Keratinocyte (primary cell): ENCODE results near the gene TIGD6. TPM values are rescaled to one million over a fixed set of nuclear protein-coding genes. Genes with fewer than 3 reads are reported as not detected.

Source experiments
- DNase-seq: peaks from one replicate; pipeline ENCODE4 v3.0.0-alpha.2; 2011; ENCODE audit warnings: low read depth, missing footprints, low spot score
- FAIRE-seq: peaks from 2 replicates; lab custom pipeline; 2011; peaks lifted over from hg19 to GRCh38; lab: Jason Lieb, UNC
- H2AFZ ChIP-seq: 2 replicates; pipeline ENCODE4 v1.6.0; 2012; ENCODE audit warnings: low read length, control low read depth, inconsistent platforms; ENCODE audit not compliant: control insufficient read depth
- H3K27ac ChIP-seq: 2 replicates; pipeline ENCODE4 v1.5.1; 2011; ENCODE audit warnings: low read length; ENCODE audit not compliant: control insufficient read depth, insufficient read depth
- H3K27me3 ChIP-seq: 3 replicates; pipeline ENCODE4 v1.6.0; 2011; ENCODE audit warnings: low read length; ENCODE audit not compliant: control insufficient read depth, insufficient read depth; ENCODE audit errors: extremely low read depth
- H3K36me3 ChIP-seq, 2 experiments: 2 replicates in 1 of 2; 3 replicates in 1 of 2; pipeline ENCODE4 v1.5.1; 2011; ENCODE audit warnings: low read length in 2 of 2, mild to moderate bottlenecking in 1 of 2; ENCODE audit not compliant: control insufficient read depth in 2 of 2, insufficient read depth in 2 of 2; ENCODE audit errors: extremely low read depth in 1 of 2
- H3K4me1 ChIP-seq: 3 replicates; pipeline ENCODE4 v1.5.1; 2011; ENCODE audit warnings: low read length; ENCODE audit not compliant: control insufficient read depth, insufficient read depth; ENCODE audit errors: extremely low read depth
- H3K4me2 ChIP-seq: 3 replicates; pipeline ENCODE4 v1.6.0; 2011; ENCODE audit warnings: low read depth, low read length; ENCODE audit not compliant: control insufficient read depth, insufficient read depth; ENCODE audit errors: extremely low read depth
- H3K4me3 ChIP-seq, 3 experiments: fragments of 200-600 bp in 1 of 3; sonication (generic) in 1 of 3; 2 replicates in 2 of 3; 3 replicates in 1 of 3; pipeline ENCODE4 v1.5.1; 2011 to 2016; ENCODE audit warnings: low read length in 3 of 3, mild to moderate bottlenecking in 3 of 3, control low read depth in 2 of 3, inconsistent platforms in 1 of 3, low read depth in 1 of 3, mixed read lengths in 1 of 3, mixed run types in 1 of 3, moderate library complexity in 1 of 3; ENCODE audit not compliant: control insufficient read depth in 2 of 3, insufficient read depth in 2 of 3; ENCODE audit errors: extremely low read depth in 1 of 3
- H3K79me2 ChIP-seq: 2 replicates; pipeline ENCODE4 v1.6.0; 2012; ENCODE audit warnings: low read length; ENCODE audit not compliant: control insufficient read depth, insufficient read depth
- H3K9ac ChIP-seq: 3 replicates; pipeline ENCODE4 v1.6.0; 2011; ENCODE audit warnings: low read length; ENCODE audit not compliant: control insufficient read depth, insufficient read depth; ENCODE audit errors: extremely low read depth
- H3K9me1 ChIP-seq: 3 replicates; pipeline ENCODE4 v1.6.0; 2011; ENCODE audit warnings: low read length; ENCODE audit not compliant: control insufficient read depth, insufficient read depth; ENCODE audit errors: extremely low read depth
- H3K9me3 ChIP-seq: 2 replicates; pipeline ENCODE4 v1.5.1; 2012; ENCODE audit warnings: low read depth, low read length; ENCODE audit not compliant: control insufficient read depth
- H4K20me1 ChIP-seq: 3 replicates; pipeline ENCODE4 v1.6.0; 2011; ENCODE audit warnings: low read length; ENCODE audit not compliant: control insufficient read depth, insufficient read depth; ENCODE audit errors: extremely low read depth
- EZH2 ChIP-seq: IDR thresholded peaks from one replicate; pipeline ENCODE4 v1.6.1; 2012; ENCODE audit warnings: inconsistent platforms, mild to moderate bottlenecking, low read length, moderate library complexity
- dilution Hi-C: fragments of 300-500 bp; cut with MboI; formaldehyde crosslinking; loops from one replicate; pipeline ENCODE4 v1.7.0; 2020; ENCODE audit warnings: low sequenced_read_pairs; ENCODE audit not compliant: extremely low pct_ligation_motif_present
- polyA minus RNA-seq, 3 experiments: library from RNA; depleted of rRNA, polyadenylated mRNA; stranded (reverse); fragments of >200 nt; gene quantifications; 1 replicate in 1 of 3; 2 replicates in 1 of 3; 3 replicates in 1 of 3; pipeline ENCODE4 v1.2.3, GENCODE V29; 2011
- polyA plus RNA-seq, 5 experiments: library from polyadenylated mRNA; depleted of rRNA in 3 of 5; stranded (reverse) in 3 of 5; stranded (forward) in 1 of 5; unstranded in 1 of 5; fragments of >200 nt; gene quantifications; 1 replicate in 1 of 5; 2 replicates in 3 of 5; 3 replicates in 1 of 5; pipeline versions ENCODE4 v1.2.1 to v1.2.3, GENCODE V29; 2011 to 2012; ENCODE audit warnings: missing spikeins in 2 of 5, low read depth in 1 of 5, low replicate concordance in 1 of 5
- TF ChIP-seq, protein P1 (sequence below), 3 experiments: IDR thresholded peaks in 1 of 3; conservative IDR thresholded peaks in 1 of 3; optimal IDR thresholded peaks in 1 of 3; 2 replicates in 2 of 3; 3 replicates in 1 of 3; pipeline versions ENCODE3 to v1.5.1; 2011; ENCODE audit warnings: low read length in 3 of 3, mild to moderate bottlenecking in 3 of 3, moderate library complexity in 2 of 3, control low read depth in 1 of 3, inconsistent platforms in 1 of 3; ENCODE audit not compliant: insufficient read depth in 2 of 3; ENCODE audit errors: extremely low read depth in 1 of 3

The TIGD6 gene
- 3.9 to 4.1 TPM (median 4.1 TPM) in 3 replicates for polyA plus RNA-seq
- polyA plus RNA-seq (2011; ENCODE audit: low read depth) = 1.5 TPM
- 3.1 and 4.7 TPM in 2 replicates for polyA plus RNA-seq (2011; cell fraction: cytosol; rRNA removed)
- polyA plus RNA-seq (2011; cell fraction: nucleus; rRNA removed) = 4.1 and 5.3 TPM in 2 replicates
- polyA plus RNA-seq (2012; ENCODE audit: low replicate concordance) = 3.0 and 3.2 TPM in 2 replicates
- polyA minus RNA-seq = 6.5 to 10.5 TPM (median 8.9 TPM) in 3 replicates
- 3.8 TPM for polyA minus RNA-seq (2011; cell fraction: cytosol; rRNA and poly(A)+ RNA removed)
- 2.2 and 5.0 TPM in 2 replicates for polyA minus RNA-seq (2011; cell fraction: nucleus; rRNA and poly(A)+ RNA removed)

DNA sequence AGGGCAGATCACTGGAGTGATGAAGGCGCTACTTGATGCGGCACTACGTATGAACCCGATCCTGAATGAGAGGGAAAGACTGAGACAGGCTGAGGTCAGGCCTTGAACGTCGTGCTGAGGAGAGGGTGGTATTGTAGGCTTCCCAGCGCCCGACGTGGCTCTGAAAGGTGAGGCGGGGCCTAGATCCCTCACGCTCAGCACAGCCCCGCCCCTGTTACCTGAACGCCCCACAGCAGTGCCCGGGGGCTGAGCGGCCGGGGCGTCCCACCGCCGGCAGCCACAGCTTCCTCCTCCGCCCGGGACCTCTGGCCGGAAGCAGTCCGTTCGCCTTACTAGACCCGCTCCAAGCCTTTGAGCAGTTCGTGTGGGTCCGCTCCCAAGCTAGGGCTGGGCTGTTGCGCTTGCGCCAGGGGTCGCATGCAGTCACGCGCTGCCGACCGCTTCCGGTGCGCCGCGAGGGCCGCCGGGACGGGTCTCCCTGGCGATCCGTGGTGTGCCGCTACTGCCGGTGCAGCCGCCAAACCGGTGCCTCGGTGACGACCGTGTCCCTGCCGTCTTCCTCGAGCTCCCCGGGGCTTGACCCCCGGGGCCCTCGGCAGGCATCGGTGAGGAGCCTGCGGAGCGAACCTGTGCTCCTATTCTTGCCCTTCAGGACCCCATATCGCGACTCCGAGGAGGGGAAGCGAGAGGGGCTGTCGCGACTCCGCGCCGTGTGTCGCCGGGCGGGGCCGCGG, at the start of gene TIGD6, which contains the start of gene HMGXB3:
Gene TIGD6, minus strand, starts transcription at position 399 of the 734 bp plus-strand sequence. CDS start 4,306 bp downstream, outside the sequence.
Gene HMGXB3, plus strand, starts transcription at position 484 of the 734 bp plus-strand sequence. CDS start 4,114 bp downstream, outside the sequence.
- H3K4me2 ChIP-seq = peak within 1 kb of the TSS; percentile 84
- peaks cover 40% of the 10 kb centered on the region for H3K79me2 ChIP-seq
- no peaks in the 10 kb centered on the region for H3K9me3 ChIP-seq
- no peaks in the 10 kb centered on the region for H3K9me1 ChIP-seq
- DNase-seq (peak; percentile 73), FAIRE-seq (no peak)
- H3K27ac ChIP-seq = peak within 1 kb of the TSS; percentile 90
- TF ChIP-seq, protein P1, sequence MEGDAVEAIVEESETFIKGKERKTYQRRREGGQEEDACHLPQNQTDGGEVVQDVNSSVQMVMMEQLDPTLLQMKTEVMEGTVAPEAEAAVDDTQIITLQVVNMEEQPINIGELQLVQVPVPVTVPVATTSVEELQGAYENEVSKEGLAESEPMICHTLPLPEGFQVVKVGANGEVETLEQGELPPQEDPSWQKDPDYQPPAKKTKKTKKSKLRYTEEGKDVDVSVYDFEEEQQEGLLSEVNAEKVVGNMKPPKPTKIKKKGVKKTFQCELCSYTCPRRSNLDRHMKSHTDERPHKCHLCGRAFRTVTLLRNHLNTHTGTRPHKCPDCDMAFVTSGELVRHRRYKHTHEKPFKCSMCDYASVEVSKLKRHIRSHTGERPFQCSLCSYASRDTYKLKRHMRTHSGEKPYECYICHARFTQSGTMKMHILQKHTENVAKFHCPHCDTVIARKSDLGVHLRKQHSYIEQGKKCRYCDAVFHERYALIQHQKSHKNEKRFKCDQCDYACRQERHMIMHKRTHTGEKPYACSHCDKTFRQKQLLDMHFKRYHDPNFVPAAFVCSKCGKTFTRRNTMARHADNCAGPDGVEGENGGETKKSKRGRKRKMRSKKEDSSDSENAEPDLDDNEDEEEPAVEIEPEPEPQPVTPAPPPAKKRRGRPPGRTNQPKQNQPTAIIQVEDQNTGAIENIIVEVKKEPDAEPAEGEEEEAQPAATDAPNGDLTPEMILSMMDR (optimal IDR thresholded peaks at IDR 0.05 in 1 of 3, IDR thresholded peaks at IDR 0.05 in 1 of 3, conservative IDR thresholded peaks at IDR 0.05 in 1 of 3; ENCODE audit: extremely low read depth in 1 of 3, insufficient read depth in 2 of 3, low read length in 3 of 3) = no peak
- no peak for TF ChIP-seq EZH2
- H3K4me3 ChIP-seq = peak within 1 kb of the TSS; percentile 88 to 98 (median 96)
- peak within 1 kb of the TSS; percentile 92 for H2AFZ ChIP-seq
- H3K4me1 ChIP-seq = peaks cover 29% of the 10 kb centered on the region
- peaks cover 5% of the 10 kb centered on the region for H4K20me1 ChIP-seq
- H3K27me3 ChIP-seq = no peaks in the 10 kb centered on the region
- H3K36me3 ChIP-seq = peaks cover 2 to 9% of the 10 kb centered on the region in 2 experiments
- dilution Hi-C loops = no loop called here
- peak within 1 kb of the TSS; percentile 94 for H3K9ac ChIP-seq

DNA sequence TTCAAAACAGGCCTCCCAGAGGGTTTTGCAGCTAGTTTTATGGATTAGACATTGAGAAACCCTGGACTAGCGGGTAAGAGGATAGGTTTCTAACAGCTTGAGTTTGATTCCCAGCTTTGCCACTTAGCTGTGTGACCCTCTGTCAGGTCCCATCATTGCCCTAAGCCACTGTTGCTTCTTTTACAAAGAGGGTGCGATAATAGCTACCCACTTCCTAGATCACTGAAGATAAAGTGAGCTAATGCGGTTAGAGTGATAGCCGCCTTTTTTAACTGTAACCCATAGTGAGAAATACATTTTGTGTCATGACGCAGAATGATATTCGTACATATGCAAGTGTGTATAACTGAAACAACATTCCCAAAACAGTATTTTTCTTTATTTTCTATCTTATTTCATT, 45.6 kb upstream of the TIGD6 start:
- Histone ChIP-seq H4K20me1 (no peaks in the 10 kb centered on the region), H3K36me3 (peaks cover 52 to 67% of the 10 kb centered on the region in 2 experiments), H3K9me3 (no peaks in the 10 kb centered on the region), H3K79me2 (peaks cover 6% of the 10 kb centered on the region), H2AFZ (no peak overlapping the region), H3K4me2 (no peak overlapping the region), H3K9me1 (no peaks in the 10 kb centered on the region), H3K4me3 (no peak overlapping the region), H3K27ac (no peak overlapping the region), H3K4me1 (peaks cover 35% of the 10 kb centered on the region), H3K27me3 (no peaks in the 10 kb centered on the region), H3K9ac (no peak overlapping the region)
- no peak for TF ChIP-seq EZH2
- TF ChIP-seq, protein P1 (optimal IDR thresholded peaks at IDR 0.05 in 1 of 3, IDR thresholded peaks at IDR 0.05 in 1 of 3, conservative IDR thresholded peaks at IDR 0.05 in 1 of 3; ENCODE audit: extremely low read depth in 1 of 3, insufficient read depth in 2 of 3, low read length in 3 of 3) = no peak
- DNase-seq = no peak
- dilution Hi-C loops = no loop called here
- no peak for FAIRE-seq
